Prostate gland (tissue), 2 donors: ENCODE data around the gene PON1.

ENCODE experiments used
- POLR2A ChIP-seq: fragments of 450-650 bp; IDR thresholded peaks from one replicate; pipeline ENCODE4 v1.6.1; 2016; ENCODE audit warnings: antibody characterized with exemption, mild to moderate bottlenecking
- TF ChIP-seq, protein P1 (sequence below), 4 experiments: fragments of 200-600 bp in 2 of 4; fragments of 450-650 bp in 2 of 4; sonication (generic) in 2 of 4; IDR thresholded peaks; 1 replicate in 3 of 4; 2 replicates in 1 of 4; pipeline ENCODE4 v1.5.1; 2016 to 2019; ENCODE audit warnings: antibody characterized with exemption in 4 of 4, mild to moderate bottlenecking in 2 of 4, moderate library complexity in 2 of 4

GRCh38 chr7:95317546-95317945, 6.8 kb downstream of the PON1 start:
- TF ChIP-seq, protein P1, sequence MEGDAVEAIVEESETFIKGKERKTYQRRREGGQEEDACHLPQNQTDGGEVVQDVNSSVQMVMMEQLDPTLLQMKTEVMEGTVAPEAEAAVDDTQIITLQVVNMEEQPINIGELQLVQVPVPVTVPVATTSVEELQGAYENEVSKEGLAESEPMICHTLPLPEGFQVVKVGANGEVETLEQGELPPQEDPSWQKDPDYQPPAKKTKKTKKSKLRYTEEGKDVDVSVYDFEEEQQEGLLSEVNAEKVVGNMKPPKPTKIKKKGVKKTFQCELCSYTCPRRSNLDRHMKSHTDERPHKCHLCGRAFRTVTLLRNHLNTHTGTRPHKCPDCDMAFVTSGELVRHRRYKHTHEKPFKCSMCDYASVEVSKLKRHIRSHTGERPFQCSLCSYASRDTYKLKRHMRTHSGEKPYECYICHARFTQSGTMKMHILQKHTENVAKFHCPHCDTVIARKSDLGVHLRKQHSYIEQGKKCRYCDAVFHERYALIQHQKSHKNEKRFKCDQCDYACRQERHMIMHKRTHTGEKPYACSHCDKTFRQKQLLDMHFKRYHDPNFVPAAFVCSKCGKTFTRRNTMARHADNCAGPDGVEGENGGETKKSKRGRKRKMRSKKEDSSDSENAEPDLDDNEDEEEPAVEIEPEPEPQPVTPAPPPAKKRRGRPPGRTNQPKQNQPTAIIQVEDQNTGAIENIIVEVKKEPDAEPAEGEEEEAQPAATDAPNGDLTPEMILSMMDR (IDR thresholded peaks at IDR 0.05), result no peak
- TF ChIP-seq POLR2A, result no peak
